Renal pelvis (tissue), 4 donors: ENCODE measurements around the gene GALNT3. TPM values are rescaled to one million over a fixed set of nuclear protein-coding genes. Genes with fewer than 3 reads are reported as not detected.

Experiments
- DNase-seq: peaks from one replicate; pipeline ENCODE4 v3.0.0-alpha.2; 2013
- polyA plus RNA-seq, 3 donors: library from polyadenylated mRNA; unstranded; fragments of 120-200 nt; gene quantifications; one replicate each; pipeline ENCODE4 v1.2.1, GENCODE V29; 2013; ENCODE audit not compliant: insufficient read length in 3 of 3

Gene GALNT3
- polyA plus RNA-seq, 3 donors = 12.3 to 19.4 (median 13.3) TPM

- no peak for DNase-seq
Observed at GRCh38 chr2:165757906-165758675, 36.0 kb downstream of the GALNT3 start.

- DNase-seq = no peak
Observed at GRCh38 chr2:165746501-165746900, 47.5 kb downstream of the GALNT3 start.

- no peak for DNase-seq
Observed at GRCh38 chr2:165745916-165746315, 48.1 kb downstream of the GALNT3 start.

- DNase-seq = no peak
Observed at GRCh38 chr2:165743442-165743841, 50.6 kb downstream of the GALNT3 start.

- DNase-seq = no peak
Observed at GRCh38 chr2:165725421-165725820, 68.6 kb downstream of the GALNT3 start.

- no peak for DNase-seq
Observed at GRCh38 chr2:165720511-165720910, 73.5 kb downstream of the GALNT3 start.

- no peak for DNase-seq
Observed at GRCh38 chr2:165718610-165719210, 75.3 kb downstream of the GALNT3 start.

- DNase-seq = no peak
Observed at GRCh38 chr2:165716091-165716490, 78.0 kb downstream of the GALNT3 start.

GRCh38 chr2:165706960-165707487, 87.0 kb downstream of the GALNT3 start:
- no peak for DNase-seq

- no peak for DNase-seq
Observed at GRCh38 chr2:165701147-165701546, 92.9 kb downstream of the GALNT3 start.

- no peak for DNase-seq
Observed at GRCh38 chr2:165700531-165700930, 93.5 kb downstream of the GALNT3 start.

GRCh38 chr2:165699946-165700345, 94.1 kb downstream of the GALNT3 start:
- DNase-seq = no peak

- peak; percentile 53 for DNase-seq
Observed at GRCh38 chr2:165698444-165698884, 95.6 kb downstream of the GALNT3 start.

- peak; percentile 5 for DNase-seq
Observed at GRCh38 chr2:165697748-165698443, 96.2 kb downstream of the GALNT3 start.

Other genes with a start within 250 kb of the GALNT3 start
- 10 to 100 TPM; 25.3 to 40.6 (median 33.3) TPM for gene TTC21B, start 159.5 kb upstream of the GALNT3 start, polyA plus RNA-seq